ENCODE data around the gene SSBP2.

DNA sequence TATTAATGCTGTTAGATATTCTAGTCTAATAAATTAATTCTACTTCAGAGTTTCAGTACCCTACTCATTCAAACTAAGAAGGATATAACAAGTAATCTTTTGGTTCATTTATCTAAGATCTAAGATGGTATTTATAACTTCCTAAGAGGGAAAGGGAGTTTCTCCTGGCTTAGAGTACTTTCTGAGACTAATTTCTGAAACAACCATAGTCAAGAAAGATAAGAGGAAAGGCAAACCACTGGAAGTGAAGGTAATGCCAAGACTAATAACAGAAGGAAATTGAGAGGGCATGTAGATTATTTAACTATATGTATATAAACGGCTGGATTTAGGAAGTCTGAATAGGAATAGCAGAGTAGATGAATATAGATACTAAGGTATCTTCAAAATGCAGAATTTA, 244.5 kb downstream of the SSBP2 start:
- TF ChIP-seq, protein P1, sequence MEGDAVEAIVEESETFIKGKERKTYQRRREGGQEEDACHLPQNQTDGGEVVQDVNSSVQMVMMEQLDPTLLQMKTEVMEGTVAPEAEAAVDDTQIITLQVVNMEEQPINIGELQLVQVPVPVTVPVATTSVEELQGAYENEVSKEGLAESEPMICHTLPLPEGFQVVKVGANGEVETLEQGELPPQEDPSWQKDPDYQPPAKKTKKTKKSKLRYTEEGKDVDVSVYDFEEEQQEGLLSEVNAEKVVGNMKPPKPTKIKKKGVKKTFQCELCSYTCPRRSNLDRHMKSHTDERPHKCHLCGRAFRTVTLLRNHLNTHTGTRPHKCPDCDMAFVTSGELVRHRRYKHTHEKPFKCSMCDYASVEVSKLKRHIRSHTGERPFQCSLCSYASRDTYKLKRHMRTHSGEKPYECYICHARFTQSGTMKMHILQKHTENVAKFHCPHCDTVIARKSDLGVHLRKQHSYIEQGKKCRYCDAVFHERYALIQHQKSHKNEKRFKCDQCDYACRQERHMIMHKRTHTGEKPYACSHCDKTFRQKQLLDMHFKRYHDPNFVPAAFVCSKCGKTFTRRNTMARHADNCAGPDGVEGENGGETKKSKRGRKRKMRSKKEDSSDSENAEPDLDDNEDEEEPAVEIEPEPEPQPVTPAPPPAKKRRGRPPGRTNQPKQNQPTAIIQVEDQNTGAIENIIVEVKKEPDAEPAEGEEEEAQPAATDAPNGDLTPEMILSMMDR (conservative IDR thresholded peaks at IDR 0.05 in 1 of 2, IDR thresholded peaks at IDR 0.05 in 1 of 2; ENCODE audit: low read depth in 1 of 2, low read length in 2 of 2), result no peak
- TF ChIP-seq EZH2 (IDR thresholded peaks at IDR 0.05; ENCODE audit: low read length, missing control alignments), result no peak
